ENCODE measurements around the gene CLCN6.

GRCh38 chr1:11771481-11772043 is 34.4 kb upstream of the CLCN6 start:
- TF ChIP-seq CTCF (tag by site-specific recombination; IDR thresholded peaks at IDR 0.05) = no peak
- no peak for TF ChIP-seq YY1 (tag by site-specific recombination; IDR thresholded peaks at IDR 0.05)

Measured in HEK293 (cell line).